Measurements from ENCODE around the gene PRR18.

PRR18 gene

GRCh38 chr6:166275714-166276166 lies 32.5 kb downstream of the PRR18 start:
- peak; percentile 63 to 74 for DNase-seq (ENCODE audit: low read depth in 2 of 2)

- no peak for DNase-seq (ENCODE audit: low read depth in 2 of 2)
Measured at GRCh38 chr6:166274739-166275370, 33.3 kb downstream of the PRR18 start.

GRCh38 chr6:166274163-166274562 lies 34.0 kb downstream of the PRR18 start:
- DNase-seq (ENCODE audit: low read depth in 2 of 2) = no peak

- DNase-seq (ENCODE audit: low read depth in 2 of 2) = no peak
Measured at GRCh38 chr6:166271376-166271765, 36.8 kb downstream of the PRR18 start.

GRCh38 chr6:166270706-166271375 lies 37.4 kb downstream of the PRR18 start:
- no peak for DNase-seq (ENCODE audit: low read depth in 2 of 2)

GRCh38 chr6:166269301-166270039 lies 38.7 kb downstream of the PRR18 start:
- no peak for DNase-seq (ENCODE audit: low read depth in 2 of 2)

GRCh38 chr6:166268431-166268830 lies 39.8 kb downstream of the PRR18 start:
- DNase-seq (ENCODE audit: low read depth in 2 of 2) = no peak

- DNase-seq (ENCODE audit: low read depth in 2 of 2) = no peak
Measured at GRCh38 chr6:166267526-166267925, 40.7 kb downstream of the PRR18 start.

GRCh38 chr6:166266336-166266735 lies 41.9 kb downstream of the PRR18 start:
- DNase-seq (ENCODE audit: low read depth in 2 of 2) = no peak

- DNase-seq (ENCODE audit: low read depth in 2 of 2) = no peak
Measured at GRCh38 chr6:166262743-166263515, 45.3 kb downstream of the PRR18 start.

GRCh38 chr6:166259296-166259977 lies 48.8 kb downstream of the PRR18 start:
- DNase-seq (ENCODE audit: low read depth in 2 of 2) = no peak

GRCh38 chr6:166258854-166259276 lies 49.3 kb downstream of the PRR18 start:
- DNase-seq (ENCODE audit: low read depth in 2 of 2) = no peak

- no peak for DNase-seq (ENCODE audit: low read depth in 2 of 2)
Measured at GRCh38 chr6:166257911-166258318, 50.3 kb downstream of the PRR18 start.

Data from stimulated activated CD8-positive, alpha-beta memory T cell treated with anti-CD3 and anti-CD28 coated beads, Interleukin-7, amount 100 ng/mL, for 1 hour (primary cell).